Measurements from ENCODE around the gene C16orf74.

DNA sequence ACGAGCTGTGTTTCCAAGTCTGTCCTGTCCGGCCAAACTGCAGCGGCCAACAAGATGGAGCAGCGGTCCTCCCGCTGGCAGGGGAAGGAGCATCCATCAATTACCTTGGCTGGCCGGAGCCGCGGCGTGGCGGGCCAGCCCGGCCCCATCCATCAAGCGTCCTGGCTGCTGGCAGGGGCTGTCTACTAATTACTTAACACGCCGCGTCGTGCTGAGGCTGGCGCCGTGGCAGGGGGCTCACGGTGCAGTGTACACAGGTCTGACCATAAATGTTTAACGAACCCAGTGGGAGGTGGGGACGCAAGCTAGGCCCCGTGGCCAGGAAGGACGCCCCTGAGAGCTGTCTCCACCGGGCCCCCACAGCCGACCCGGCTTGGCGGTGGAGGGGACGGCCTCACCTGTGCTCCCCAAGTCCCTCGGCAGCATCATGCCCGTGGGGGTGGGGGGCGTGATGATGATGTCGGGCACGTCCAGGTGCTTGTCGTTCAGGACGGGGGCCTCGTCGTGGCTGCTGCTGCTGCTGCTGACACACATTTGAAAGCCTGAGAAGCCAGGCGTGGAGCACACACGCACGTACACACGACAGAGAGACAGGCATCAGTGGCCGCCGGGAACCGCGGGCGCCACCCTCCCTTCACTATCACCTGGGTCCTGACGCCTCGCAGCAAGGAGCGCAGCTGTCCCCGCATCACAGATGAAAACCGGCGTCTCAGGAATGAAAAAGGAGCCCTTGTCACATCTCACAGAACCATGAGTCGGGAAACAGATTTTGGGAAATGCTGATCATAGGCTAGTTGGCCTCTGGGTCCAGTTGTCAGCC, 40.9 kb downstream of the C16orf74 start:
- TF ChIP-seq, protein P1, sequence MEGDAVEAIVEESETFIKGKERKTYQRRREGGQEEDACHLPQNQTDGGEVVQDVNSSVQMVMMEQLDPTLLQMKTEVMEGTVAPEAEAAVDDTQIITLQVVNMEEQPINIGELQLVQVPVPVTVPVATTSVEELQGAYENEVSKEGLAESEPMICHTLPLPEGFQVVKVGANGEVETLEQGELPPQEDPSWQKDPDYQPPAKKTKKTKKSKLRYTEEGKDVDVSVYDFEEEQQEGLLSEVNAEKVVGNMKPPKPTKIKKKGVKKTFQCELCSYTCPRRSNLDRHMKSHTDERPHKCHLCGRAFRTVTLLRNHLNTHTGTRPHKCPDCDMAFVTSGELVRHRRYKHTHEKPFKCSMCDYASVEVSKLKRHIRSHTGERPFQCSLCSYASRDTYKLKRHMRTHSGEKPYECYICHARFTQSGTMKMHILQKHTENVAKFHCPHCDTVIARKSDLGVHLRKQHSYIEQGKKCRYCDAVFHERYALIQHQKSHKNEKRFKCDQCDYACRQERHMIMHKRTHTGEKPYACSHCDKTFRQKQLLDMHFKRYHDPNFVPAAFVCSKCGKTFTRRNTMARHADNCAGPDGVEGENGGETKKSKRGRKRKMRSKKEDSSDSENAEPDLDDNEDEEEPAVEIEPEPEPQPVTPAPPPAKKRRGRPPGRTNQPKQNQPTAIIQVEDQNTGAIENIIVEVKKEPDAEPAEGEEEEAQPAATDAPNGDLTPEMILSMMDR (IDR thresholded peaks at IDR 0.05) = no peak
- TF ChIP-seq POLR2A (IDR thresholded peaks at IDR 0.05) = no peak

Data from Peyer's patch (tissue), 4 donors.